DMS114 treated with DMSO at 0.1 percent for 48 hours (cell line): ENCODE measurements around the gene RASAL2.
A peak's percentile ranks its signal among the peaks of the same experiment; 100 is the strongest.
"Not testable (repeated sequence)": the region's sequence is repeated elsewhere in the genome, so short reads cannot be mapped to it uniquely, and the experiment has no call there.

Source experiments
- DNase-seq: peaks from one replicate; lab custom pipeline; 2025; ENCODE audit not compliant: unreplicated experiment; lab: John Stamatoyannopoulos, UW

The RASAL2 gene

GRCh38 chr1:178273707-178274410 is 180.0 kb downstream of the RASAL2 start:
- DNase-seq, result no peak

- DNase-seq, result no peak
Measured at GRCh38 chr1:178275049-178275448, 181.1 kb downstream of the RASAL2 start.

GRCh38 chr1:178275553-178275952 is 181.6 kb downstream of the RASAL2 start:
- no peak for DNase-seq

- no peak for DNase-seq
Measured at GRCh38 chr1:178277793-178278530, 184.1 kb downstream of the RASAL2 start.

- DNase-seq, result no peak
Measured at GRCh38 chr1:178278916-178279686, 185.2 kb downstream of the RASAL2 start.

GRCh38 chr1:178282949-178283367 is 189.1 kb downstream of the RASAL2 start:
- peak; percentile 45 for DNase-seq

- no peak for DNase-seq
Measured at GRCh38 chr1:178283409-178283808, 189.5 kb downstream of the RASAL2 start.

- no peak for DNase-seq
Measured at GRCh38 chr1:178284058-178284457, 190.2 kb downstream of the RASAL2 start.

GRCh38 chr1:178291166-178291565 is 197.3 kb downstream of the RASAL2 start:
- no peak for DNase-seq

GRCh38 chr1:178294654-178295053 is 200.8 kb downstream of the RASAL2 start:
- DNase-seq, result no peak

GRCh38 chr1:178300352-178300699 is 206.4 kb downstream of the RASAL2 start:
- DNase-seq, result no peak

- DNase-seq, result no peak
Measured at GRCh38 chr1:178301141-178301540, 207.2 kb downstream of the RASAL2 start.

GRCh38 chr1:178307264-178307663 is 213.4 kb downstream of the RASAL2 start:
- no peak for DNase-seq

GRCh38 chr1:178308438-178308837 is 214.5 kb downstream of the RASAL2 start:
- DNase-seq, result no peak

- DNase-seq, result peak; percentile 77
Measured at GRCh38 chr1:178310685-178311105, 216.8 kb downstream of the RASAL2 start.

GRCh38 chr1:178311164-178311563 is 217.3 kb downstream of the RASAL2 start:
- DNase-seq, result no peak

GRCh38 chr1:178320280-178320982 is 226.5 kb downstream of the RASAL2 start:
- not testable (repeated sequence) for DNase-seq

- DNase-seq, result no peak
Measured at GRCh38 chr1:178323067-178323466, 229.2 kb downstream of the RASAL2 start.

- no peak for DNase-seq
Measured at GRCh38 chr1:178324003-178324402, 230.1 kb downstream of the RASAL2 start.

GRCh38 chr1:178328728-178329127 is 234.8 kb downstream of the RASAL2 start:
- no peak for DNase-seq

GRCh38 chr1:178330153-178330552 is 236.2 kb downstream of the RASAL2 start:
- no peak for DNase-seq
